Fibroblast of lung (primary cell): ENCODE data around the gene LHFPL2. TPM values are rescaled to one million over a fixed set of nuclear protein-coding genes. Genes with fewer than 3 reads are reported as not detected.

Source experiments
- DNase-seq, 2 donors: peaks; one replicate each; pipeline versions ENCODE4 v3.0.0 to v3.0.0-alpha.2; 2010; ENCODE audit warnings: low read depth in 2 of 2
- H2AFZ ChIP-seq: 2 replicates; pipeline ENCODE4 v1.5.1; 2012; ENCODE audit warnings: low read length, control low read depth, inconsistent platforms
- H3K27ac ChIP-seq: 2 replicates; pipeline ENCODE4 v1.5.1; 2011; ENCODE audit warnings: low read length, control low read depth; ENCODE audit not compliant: insufficient read depth
- H3K27me3 ChIP-seq: 2 replicates; pipeline ENCODE4 v1.5.1; 2011; ENCODE audit warnings: mild to moderate bottlenecking, low read length; ENCODE audit not compliant: control insufficient read depth, insufficient read depth
- H3K36me3 ChIP-seq: 2 replicates; pipeline ENCODE4 v1.5.1; 2011; ENCODE audit warnings: low read length; ENCODE audit not compliant: control insufficient read depth, insufficient read depth
- H3K4me1 ChIP-seq: 2 replicates; pipeline ENCODE4 v1.5.1; 2011; ENCODE audit warnings: low read length; ENCODE audit not compliant: control insufficient read depth, insufficient read depth; ENCODE audit errors: extremely low read depth
- H3K4me2 ChIP-seq: 2 replicates; pipeline ENCODE4 v1.5.1; 2011; ENCODE audit warnings: low read length, control low read depth; ENCODE audit not compliant: insufficient read depth; ENCODE audit errors: extremely low read depth
- H3K4me3 ChIP-seq, 4 experiments: fragments of 200-600 bp in 1 of 4; sonication (generic) in 1 of 4; replicated peaks in 1 of 4; 2 replicates each; pipeline ENCODE4 v1.5.1; 2011 to 2016; ENCODE audit warnings: low read length in 4 of 4, low read depth in 3 of 4, mild to moderate bottlenecking in 3 of 4, control low read depth in 2 of 4, inconsistent platforms in 1 of 4, mixed read lengths in 1 of 4; ENCODE audit not compliant: insufficient read depth in 1 of 4; ENCODE audit errors: control extremely low read depth in 1 of 4
- H3K79me2 ChIP-seq: 2 replicates; pipeline ENCODE4 v1.5.1; 2012; ENCODE audit warnings: mild to moderate bottlenecking, low read length, inconsistent platforms; ENCODE audit not compliant: control insufficient read depth, insufficient read depth
- H3K9ac ChIP-seq: 2 replicates; pipeline ENCODE4 v1.5.1; 2011; ENCODE audit warnings: mild to moderate bottlenecking, low read length, control low read depth; ENCODE audit not compliant: insufficient read depth
- H3K9me3 ChIP-seq: 2 replicates; pipeline ENCODE4 v1.5.1; 2012; ENCODE audit warnings: low read depth, low read length; ENCODE audit not compliant: control insufficient read depth, insufficient read depth
- H4K20me1 ChIP-seq: 2 replicates; pipeline ENCODE4 v1.5.1; 2011; ENCODE audit warnings: low read length; ENCODE audit not compliant: control insufficient read depth, insufficient read depth; ENCODE audit errors: extremely low read depth
- EZH2 ChIP-seq: IDR thresholded peaks from 2 replicates; pipeline ENCODE4 v1.5.1; 2012; ENCODE audit warnings: low read length, control low read depth, mild to moderate bottlenecking; ENCODE audit errors: missing control alignments
- polyA plus RNA-seq, 2 donors: library from polyadenylated mRNA; depleted of rRNA in 1 of 2; stranded (reverse) in 1 of 2; unstranded in 1 of 2; fragments of >200 nt; gene quantifications; 2 replicates each; pipeline ENCODE4 v1.2.1, GENCODE V29; 2011 to 2012; ENCODE audit warnings: missing spikeins in 1 of 2
- total RNA-seq: library from RNA; depleted of rRNA; stranded (reverse); fragments of >200 nt; gene quantifications from 2 replicates; pipeline ENCODE4 v1.2.1, GENCODE V29; 2014
- TF ChIP-seq, protein P1 (sequence below), 2 donors: IDR thresholded peaks in 1 of 2; conservative IDR thresholded peaks in 1 of 2; 1 replicate in 1 of 2; 2 replicates in 1 of 2; pipeline ENCODE4 v1.5.1; 2011 to 2012; ENCODE audit warnings: low read length in 2 of 2, control low read depth in 1 of 2, inconsistent platforms in 1 of 2, low read depth in 1 of 2, mild to moderate bottlenecking in 1 of 2

Gene LHFPL2
- total and polyA plus RNA-seq, 2 donors (not counting 1 experiment from before 2014, with no cell fraction given), result 13.7 to 51.4 TPM

DNA sequence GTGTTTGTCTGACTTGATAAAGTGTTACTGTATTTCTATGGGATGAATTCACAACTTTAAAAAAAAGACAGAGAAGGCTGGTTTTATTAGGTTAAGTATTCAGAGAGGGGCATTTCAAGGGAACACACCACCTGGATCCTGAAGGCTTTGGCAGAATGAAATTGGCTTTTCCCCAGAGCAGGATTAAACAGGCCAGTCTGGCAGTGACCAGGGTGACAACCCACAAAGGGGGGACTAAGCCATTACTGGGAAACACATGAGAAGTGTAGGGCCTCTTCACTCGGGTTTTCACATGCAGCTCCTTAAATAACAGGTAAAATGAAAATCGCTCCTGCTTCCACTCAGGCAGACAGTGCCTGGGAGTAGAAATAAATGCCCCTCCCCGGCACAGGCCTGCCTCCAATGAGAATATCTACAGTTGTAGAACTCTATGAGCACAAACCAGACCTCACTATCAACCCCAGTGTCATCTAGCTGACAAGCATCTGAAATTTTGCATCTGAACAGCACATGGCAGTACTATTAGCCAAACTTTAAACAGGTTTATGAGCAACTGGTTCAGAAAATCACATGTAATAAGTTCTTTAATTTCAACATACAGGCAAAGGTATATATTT is 85.8 kb downstream of the LHFPL2 start:
- TF ChIP-seq, protein P1, sequence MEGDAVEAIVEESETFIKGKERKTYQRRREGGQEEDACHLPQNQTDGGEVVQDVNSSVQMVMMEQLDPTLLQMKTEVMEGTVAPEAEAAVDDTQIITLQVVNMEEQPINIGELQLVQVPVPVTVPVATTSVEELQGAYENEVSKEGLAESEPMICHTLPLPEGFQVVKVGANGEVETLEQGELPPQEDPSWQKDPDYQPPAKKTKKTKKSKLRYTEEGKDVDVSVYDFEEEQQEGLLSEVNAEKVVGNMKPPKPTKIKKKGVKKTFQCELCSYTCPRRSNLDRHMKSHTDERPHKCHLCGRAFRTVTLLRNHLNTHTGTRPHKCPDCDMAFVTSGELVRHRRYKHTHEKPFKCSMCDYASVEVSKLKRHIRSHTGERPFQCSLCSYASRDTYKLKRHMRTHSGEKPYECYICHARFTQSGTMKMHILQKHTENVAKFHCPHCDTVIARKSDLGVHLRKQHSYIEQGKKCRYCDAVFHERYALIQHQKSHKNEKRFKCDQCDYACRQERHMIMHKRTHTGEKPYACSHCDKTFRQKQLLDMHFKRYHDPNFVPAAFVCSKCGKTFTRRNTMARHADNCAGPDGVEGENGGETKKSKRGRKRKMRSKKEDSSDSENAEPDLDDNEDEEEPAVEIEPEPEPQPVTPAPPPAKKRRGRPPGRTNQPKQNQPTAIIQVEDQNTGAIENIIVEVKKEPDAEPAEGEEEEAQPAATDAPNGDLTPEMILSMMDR (conservative IDR thresholded peaks at IDR 0.05 in 1 of 2, IDR thresholded peaks at IDR 0.05 in 1 of 2; ENCODE audit: low read depth in 1 of 2, low read length in 2 of 2), result no peak
- TF ChIP-seq EZH2, result no peak
- Histone ChIP-seq H2AFZ (no peak overlapping the region), H3K27me3 (no peaks in the 10 kb centered on the region), H4K20me1 (no peaks in the 10 kb centered on the region), H3K4me3 (no peak overlapping the region), H3K9ac (no peak overlapping the region), H3K9me3 (no peaks in the 10 kb centered on the region), H3K79me2 (no peaks in the 10 kb centered on the region), H3K4me1 (no peaks in the 10 kb centered on the region), H3K27ac (no peak overlapping the region), H3K36me3 (no peaks in the 10 kb centered on the region), H3K4me2 (no peak overlapping the region)
- no peak for DNase-seq

DNA sequence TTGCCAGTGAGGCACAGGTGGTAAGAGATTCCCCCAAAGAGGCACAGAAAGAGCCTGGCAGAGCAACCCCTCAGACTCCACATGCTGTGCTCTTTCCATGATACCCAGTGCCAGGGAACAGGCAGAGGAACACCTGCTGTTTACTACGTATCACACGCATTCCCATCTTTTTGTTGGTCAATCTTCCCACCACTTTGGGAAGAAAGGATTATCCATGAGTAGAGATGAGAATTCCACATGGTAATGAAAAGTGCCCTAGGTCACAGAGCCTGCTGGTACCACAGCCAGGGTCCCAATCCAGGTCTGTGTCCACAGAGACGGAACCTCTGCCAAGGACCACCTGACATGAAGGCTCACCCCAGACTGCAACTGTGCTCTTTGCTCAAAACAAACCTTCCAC is 86.6 kb downstream of the LHFPL2 start:
- Histone ChIP-seq H3K4me2 (no peak overlapping the region), H3K9me3 (no peaks in the 10 kb centered on the region), H3K27me3 (no peaks in the 10 kb centered on the region), H3K27ac (no peak overlapping the region), H3K36me3 (no peaks in the 10 kb centered on the region), H3K4me1 (no peaks in the 10 kb centered on the region), H3K9ac (no peak overlapping the region), H3K79me2 (no peaks in the 10 kb centered on the region), H3K4me3 (no peak overlapping the region), H4K20me1 (no peaks in the 10 kb centered on the region), H2AFZ (no peak overlapping the region)
- DNase-seq, result no peak
- TF ChIP-seq EZH2, result no peak
- TF ChIP-seq, protein P1 (conservative IDR thresholded peaks at IDR 0.05 in 1 of 2, IDR thresholded peaks at IDR 0.05 in 1 of 2; ENCODE audit: low read depth in 1 of 2, low read length in 2 of 2), result no peak

DNA sequence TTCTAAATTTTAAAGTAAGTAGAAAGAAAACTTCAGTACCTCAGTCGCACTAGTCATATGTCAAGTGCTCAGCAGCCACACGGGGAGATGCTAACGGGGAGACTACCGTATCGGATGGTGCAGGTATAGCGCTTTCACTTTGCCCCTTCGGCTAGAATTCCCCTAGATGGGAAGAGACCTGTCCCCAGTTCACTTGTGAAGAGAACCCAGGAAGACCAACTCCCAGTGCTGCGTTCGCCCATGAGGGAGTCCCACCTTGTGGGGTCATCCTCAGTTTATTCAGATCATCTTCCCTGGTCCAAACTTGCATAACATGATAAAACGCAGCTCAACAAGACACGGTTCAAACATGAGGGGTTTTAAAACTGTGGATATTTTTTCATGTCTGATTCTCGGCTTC is 87.3 kb downstream of the LHFPL2 start:
- DNase-seq, result no peak
- no peaks in the 10 kb centered on the region for H3K36me3 ChIP-seq

More for the DNA sequence above, 87.3 kb downstream of the LHFPL2 start:
- Histone ChIP-seq H3K4me3 (no peak overlapping the region), H3K79me2 (no peaks in the 10 kb centered on the region), H3K27ac (no peak overlapping the region), H3K9me3 (no peaks in the 10 kb centered on the region), H3K4me2 (no peak overlapping the region), H3K27me3 (no peaks in the 10 kb centered on the region), H3K9ac (no peak overlapping the region), H2AFZ (no peak overlapping the region), H3K4me1 (no peaks in the 10 kb centered on the region), H4K20me1 (no peaks in the 10 kb centered on the region)
- TF ChIP-seq, protein P1 (conservative IDR thresholded peaks at IDR 0.05 in 1 of 2, IDR thresholded peaks at IDR 0.05 in 1 of 2; ENCODE audit: low read depth in 1 of 2, low read length in 2 of 2), result no peak
